IMR-90 (cell line): ENCODE data around the gene RIMBP2. TPM values are rescaled to one million over a fixed set of nuclear protein-coding genes. Genes with fewer than 3 reads are reported as not detected.

ENCODE experiments used
- ATAC-seq: fragments of 200-7000 bp; cut with Tn5 transposase; 2 replicates; pipeline ENCODE4 v1.9.1; 2020; ENCODE audit warnings: low read depth, mild to moderate bottlenecking, moderate library complexity
- BruUV-seq: library from RNA; stranded (reverse); fragments of 400-500 nt; replicated peaks from 2 replicates; lab custom pipeline; 2021; lab: Mats Ljungman, UMichigan
- CTCF ChIA-PET: fragments of 300-600 bp; formaldehyde crosslinking; extraction: SDS; loops from one replicate; lab custom pipeline; 2021; ENCODE audit warnings: antibody characterized with exemption; lab: Yijun Ruan, JAX
- POLR2A ChIA-PET: fragments of 300-600 bp; sonication (Branson Sonifier 250); formaldehyde crosslinking; loops from one replicate; lab custom pipeline; 2022; ENCODE audit warnings: antibody characterized with exemption; ENCODE audit not compliant: unreplicated experiment; lab: Charles Lee
- DNase-seq: peaks from one replicate; pipeline ENCODE4 v3.0.0; 2013
- H2AFZ ChIP-seq: replicated peaks from 2 replicates; pipeline ENCODE3; 2013; ENCODE audit warnings: low read length, mild to moderate bottlenecking; ENCODE audit not compliant: poor library complexity
- H2AK5ac ChIP-seq: 2 replicates; pipeline ENCODE4 v1.6.1; 2013; ENCODE audit warnings: low read depth, low read length, inconsistent platforms
- H2AK9ac ChIP-seq: replicated peaks from 2 replicates; pipeline ENCODE3; 2013; ENCODE audit warnings: mild to moderate bottlenecking, low read depth, low read length, moderate library complexity; ENCODE audit not compliant: poor library complexity
- H2BK120ac ChIP-seq: 2 replicates; pipeline ENCODE4 v1.6.1; 2013; ENCODE audit warnings: low read depth, low read length, inconsistent platforms
- H2BK15ac ChIP-seq: 3 replicates; pipeline ENCODE4 v1.6.1; 2013; ENCODE audit warnings: low read depth, low read length, inconsistent platforms
- H2BK20ac ChIP-seq: 2 replicates; pipeline ENCODE4 v1.6.1; 2013; ENCODE audit warnings: low read depth, mild to moderate bottlenecking, inconsistent platforms, low read length, moderate library complexity
- H2BK5ac ChIP-seq: 2 replicates; pipeline ENCODE4 v1.6.1; 2013; ENCODE audit warnings: mild to moderate bottlenecking, low read depth, low read length, inconsistent platforms; ENCODE audit not compliant: poor library complexity, severe bottlenecking
- H3K14ac ChIP-seq: replicated peaks from 2 replicates; pipeline ENCODE4 v1.6.1; 2013; ENCODE audit warnings: low read depth, low read length, inconsistent platforms
- H3K18ac ChIP-seq: 2 replicates; pipeline ENCODE4 v1.6.1; 2013; ENCODE audit warnings: low read depth, low read length, control low read depth
- H3K23ac ChIP-seq: 2 replicates; pipeline ENCODE4 v1.6.1; 2013; ENCODE audit warnings: low read depth, low read length, inconsistent platforms
- H3K27ac ChIP-seq: 2 replicates; pipeline ENCODE4 v1.5.1; 2013; ENCODE audit warnings: mild to moderate bottlenecking, control low read depth, low read length; ENCODE audit not compliant: insufficient read depth
- H3K27me3 ChIP-seq: 2 replicates; pipeline ENCODE4 v1.6.1; 2013; ENCODE audit warnings: low read length; ENCODE audit not compliant: control insufficient read depth, insufficient read depth
- H3K36me3 ChIP-seq: 2 replicates; pipeline ENCODE4 v1.6.1; 2013; ENCODE audit warnings: low read length, mixed read lengths; ENCODE audit not compliant: control insufficient read depth, insufficient read depth
- H3K4ac ChIP-seq: 2 replicates; pipeline ENCODE4 v1.6.1; 2013; ENCODE audit warnings: low read depth, low read length, inconsistent platforms
- H3K4me1 ChIP-seq: 2 replicates; pipeline ENCODE4 v1.6.1; 2013; ENCODE audit warnings: low read length, mixed read lengths; ENCODE audit not compliant: control insufficient read depth, insufficient read depth
- H3K4me2 ChIP-seq: 2 replicates; pipeline ENCODE4 v1.6.1; 2013; ENCODE audit warnings: low read depth, mild to moderate bottlenecking, control low read depth, low read length, moderate library complexity
- H3K4me3 ChIP-seq: 2 replicates; pipeline ENCODE4 v1.5.1; 2013; ENCODE audit warnings: low read depth, mild to moderate bottlenecking, control low read depth, low read length, moderate library complexity; ENCODE audit not compliant: insufficient read depth
- H3K56ac ChIP-seq: 2 replicates; pipeline ENCODE4 v1.6.1; 2013; ENCODE audit warnings: low read length, inconsistent platforms; ENCODE audit not compliant: insufficient read depth; ENCODE audit errors: extremely low read depth
- H3K79me1 ChIP-seq, 2 experiments: 2 replicates each; pipeline ENCODE4 v1.6.1; 2013; ENCODE audit warnings: low read length in 2 of 2, inconsistent platforms in 1 of 2, low read depth in 1 of 2
- H3K9ac ChIP-seq: 2 replicates; pipeline ENCODE4 v1.6.1; 2013; ENCODE audit warnings: low read depth, low read length, control low read depth
- H3K9me1 ChIP-seq: 2 replicates; pipeline ENCODE4 v1.6.1; 2013; ENCODE audit warnings: low read length, inconsistent platforms; ENCODE audit not compliant: insufficient read depth
- H3K9me3 ChIP-seq: 2 replicates; pipeline ENCODE4 v1.6.1; 2013; ENCODE audit warnings: low read length; ENCODE audit not compliant: control insufficient read depth, insufficient read depth
- H4K20me1 ChIP-seq: 2 replicates; pipeline ENCODE4 v1.6.1; 2013; ENCODE audit warnings: low read length, inconsistent platforms; ENCODE audit not compliant: insufficient read depth
- H4K5ac ChIP-seq: 2 replicates; pipeline ENCODE4 v1.6.1; 2013; ENCODE audit warnings: mild to moderate bottlenecking, low read depth, low read length, control low read depth
- H4K8ac ChIP-seq, 2 experiments: 2 replicates each; pipeline ENCODE4 v1.6.1; 2013; ENCODE audit warnings: low read depth in 2 of 2, low read length in 2 of 2, control low read depth in 1 of 2, inconsistent platforms in 1 of 2
- H4K91ac ChIP-seq: 2 replicates; pipeline ENCODE4 v1.6.1; 2013; ENCODE audit warnings: low read depth, low read length, inconsistent platforms; ENCODE audit not compliant: insufficient read depth
- BHLHE40 ChIP-seq: fragments of 150-350 bp; IDR thresholded peaks from 2 replicates; pipeline ENCODE4 v1.6.1; 2016; ENCODE audit warnings: mild to moderate bottlenecking, low read depth, low read length
- ELK1 ChIP-seq: fragments of 150-350 bp; IDR thresholded peaks from 2 replicates; pipeline ENCODE4 v1.6.1; 2016; ENCODE audit warnings: low read depth, mild to moderate bottlenecking, low read length, moderate library complexity, borderline replicate concordance
- WGBS, 2 experiments: methylation state at CpG; one replicate each; pipeline versions ENCODE4 v1.1.5 to v1.1.7; 2013; ENCODE audit warnings: missing lambda C conversion rate in 2 of 2; ENCODE audit not compliant: insufficient read length in 1 of 2; ENCODE audit errors: extremely low coverage in 2 of 2; 5-methylcytosine and 5-hydroxymethylcytosine counted together
- dilution Hi-C: fragments of 300-500 bp; cut with HindIII; formaldehyde crosslinking; loops from one replicate; pipeline ENCODE4 v1.14.3; 2018; ENCODE audit warnings: low sequenced_read_pairs; ENCODE audit not compliant: unreplicated experiment
- in situ Hi-C: fragments of 300-500 bp; cut with MboI; formaldehyde crosslinking; loops from 3 replicates; pipeline ENCODE4 v1.14.3; 2019; ENCODE audit warnings: low sequenced_read_pairs, inconsistent platforms, mixed read lengths
- intact Hi-C: fragments of 100-400 bp; cut with micrococcal nuclease; formaldehyde crosslinking; loops from 2 replicates; pipeline ENCODE4 v1.10.0; 2022
- polyA plus RNA-seq, 3 experiments: library from polyadenylated mRNA; depleted of rRNA; stranded (reverse); fragments of >200 nt; gene quantifications; 2 replicates each; pipeline ENCODE4 v1.2.3, GENCODE V29; 2012; ENCODE audit warnings: low replicate concordance in 1 of 3
- total RNA-seq: library from RNA; depleted of rRNA; stranded (reverse); fragments of >200 nt; gene quantifications from 2 replicates; pipeline ENCODE4 v1.2.3, GENCODE V29; 2012

RIMBP2 gene
- total and polyA plus RNA-seq, 2 of the 4 experiments (the other 2 are of a cell fraction) = not detected

DNA sequence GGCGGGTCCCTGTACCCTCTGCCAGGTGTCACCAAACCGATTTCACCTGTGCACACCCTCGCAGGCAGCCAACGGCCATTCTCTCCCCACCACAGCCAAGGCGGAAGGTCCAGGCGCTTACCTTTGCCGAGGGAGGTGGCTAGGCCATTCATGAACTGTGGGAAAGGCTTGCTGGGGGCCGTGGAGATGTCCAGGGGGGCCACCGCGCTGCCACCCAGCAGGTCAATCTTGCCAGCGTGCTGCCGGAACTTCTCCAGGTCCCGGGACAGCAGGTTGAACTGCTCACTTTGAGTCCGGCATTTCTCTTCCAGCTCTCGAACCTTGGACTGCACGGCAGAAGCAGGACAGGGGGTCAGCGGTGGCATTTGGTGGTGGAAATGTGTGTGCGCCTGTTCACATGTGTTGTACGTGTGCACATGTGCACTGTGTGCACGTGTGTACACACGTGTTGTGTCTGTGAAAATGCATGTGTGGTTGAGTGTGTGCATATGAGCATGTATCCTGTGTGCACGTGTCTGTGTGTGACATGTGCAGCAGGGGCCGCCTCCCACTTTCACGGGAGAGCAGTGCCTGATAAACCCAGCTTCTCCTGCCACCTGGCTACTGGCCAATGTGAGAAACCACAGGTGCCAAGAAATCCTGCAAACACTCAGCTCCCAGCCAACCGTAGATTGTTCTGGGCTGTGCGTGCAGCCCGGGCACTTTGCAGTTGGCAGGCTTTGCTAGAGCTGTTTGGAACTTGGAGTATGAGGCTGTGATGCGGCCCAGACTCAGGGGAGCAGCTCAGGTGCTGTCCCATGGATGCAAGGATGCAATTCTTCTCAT, 259.5 kb downstream of the RIMBP2 start:
- intact Hi-C loops (no loop called here), dilution Hi-C loops (no loop called here), in situ Hi-C loops (no loop called here)
- no peak overlapping the region for H3K4me3 ChIP-seq
- no peak overlapping the region for H3K9ac ChIP-seq
- no peak overlapping the region for H2BK15ac ChIP-seq
- H4K8ac ChIP-seq = no peak overlapping the region
- no peak overlapping the region for H3K4me2 ChIP-seq
- peaks cover 56% of the 10 kb centered on the region for H3K9me3 ChIP-seq
- H3K14ac ChIP-seq = no peak overlapping the region
- H4K5ac ChIP-seq = no peak overlapping the region
- H3K23ac ChIP-seq = no peak overlapping the region
- CTCF ChIA-PET = no interaction called here
- H2AFZ ChIP-seq = peak overlapping the region; percentile 43
- H2BK5ac ChIP-seq = no peak overlapping the region
- no peaks in the 10 kb centered on the region for H4K20me1 ChIP-seq
- no peak overlapping the region for H2BK120ac ChIP-seq
- H2BK20ac ChIP-seq = no peak overlapping the region
- no peak overlapping the region for H2AK5ac ChIP-seq
- no peaks in the 10 kb centered on the region for H3K36me3 ChIP-seq
- no peaks in the 10 kb centered on the region for H3K79me1 ChIP-seq
- H3K27ac ChIP-seq = no peak overlapping the region
- no peak overlapping the region for H2AK9ac ChIP-seq
- H4K91ac ChIP-seq = no peak overlapping the region
- TF ChIP-seq BHLHE40 = no peak
- TF ChIP-seq ELK1 = no peak
- POLR2A ChIA-PET = no interaction called here
- no peaks in the 10 kb centered on the region for H3K9me1 ChIP-seq
- 80% methylated on average over 2 of the region's 28 CpGs; no CpG with 5 or more reads in 1 of the 2 experiments for WGBS, 2 experiments
- DNase-seq = no peak
- H3K4ac ChIP-seq = no peak overlapping the region
- no peaks in the 10 kb centered on the region for H3K27me3 ChIP-seq
- no peak overlapping the region for H3K56ac ChIP-seq
- no peak for ATAC-seq
- no peaks in the 10 kb centered on the region for H3K4me1 ChIP-seq
- no TSS peak for BruUV-seq
- H3K18ac ChIP-seq = no peak overlapping the region
